Tibial nerve (tissue), 4 donors: Measurements from ENCODE around the gene SKAP1.

Source experiments
- EP300 ChIP-seq, 2 donors: sonication (generic); formaldehyde crosslinking; IDR thresholded peaks; one replicate each; pipeline ENCODE4 v1.6.1; 2017; ENCODE audit warnings: antibody characterized with exemption in 2 of 2, mild to moderate bottlenecking in 1 of 2
- POLR2A ChIP-seq, 2 donors: fragments of 450-650 bp; IDR thresholded peaks; one replicate each; pipeline ENCODE4 v1.6.1; 2017; ENCODE audit warnings: antibody characterized with exemption in 2 of 2, mild to moderate bottlenecking in 2 of 2, moderate library complexity in 2 of 2
- TF ChIP-seq, protein P1 (sequence below), 5 experiments: fragments of 200-600 bp in 3 of 5; fragments of 450-650 bp in 2 of 5; sonication (generic) in 3 of 5; IDR thresholded peaks; one replicate each; pipeline ENCODE4 v1.5.1; 2016 to 2019; ENCODE audit warnings: antibody characterized with exemption in 5 of 5, mild to moderate bottlenecking in 3 of 5, moderate library complexity in 2 of 5

DNA sequence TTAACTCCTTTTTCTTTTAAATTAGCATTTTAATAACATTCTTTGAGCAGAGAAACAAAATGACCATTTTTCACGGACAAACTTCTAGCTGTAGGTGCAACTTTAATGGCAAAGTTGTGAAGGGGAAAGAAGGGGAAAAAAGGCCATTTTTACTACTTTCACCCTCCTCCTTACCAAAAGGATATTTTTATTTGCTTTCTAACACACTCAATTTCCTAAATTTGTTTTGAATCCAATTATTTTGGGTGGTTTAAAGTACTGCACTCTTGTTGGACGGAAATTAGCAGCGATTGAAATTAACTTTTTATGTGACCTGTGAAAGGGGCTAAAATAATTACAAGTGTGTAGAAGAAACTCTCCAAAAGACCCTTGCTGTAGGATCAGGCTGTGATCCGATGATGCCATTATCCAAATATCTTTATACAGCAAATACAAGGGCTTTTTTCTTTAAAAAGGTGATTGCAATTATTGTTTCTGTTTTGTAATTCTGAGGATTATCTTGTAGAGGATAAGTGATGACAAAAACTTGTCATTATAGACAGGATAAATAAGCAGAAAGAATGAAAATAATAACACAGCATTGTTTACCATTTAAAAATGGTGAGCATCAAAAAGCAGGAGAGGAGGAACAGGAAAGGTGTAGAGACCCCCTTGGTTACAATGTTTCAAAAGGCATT, 280.1 kb downstream of the SKAP1 start:
- TF ChIP-seq, protein P1, sequence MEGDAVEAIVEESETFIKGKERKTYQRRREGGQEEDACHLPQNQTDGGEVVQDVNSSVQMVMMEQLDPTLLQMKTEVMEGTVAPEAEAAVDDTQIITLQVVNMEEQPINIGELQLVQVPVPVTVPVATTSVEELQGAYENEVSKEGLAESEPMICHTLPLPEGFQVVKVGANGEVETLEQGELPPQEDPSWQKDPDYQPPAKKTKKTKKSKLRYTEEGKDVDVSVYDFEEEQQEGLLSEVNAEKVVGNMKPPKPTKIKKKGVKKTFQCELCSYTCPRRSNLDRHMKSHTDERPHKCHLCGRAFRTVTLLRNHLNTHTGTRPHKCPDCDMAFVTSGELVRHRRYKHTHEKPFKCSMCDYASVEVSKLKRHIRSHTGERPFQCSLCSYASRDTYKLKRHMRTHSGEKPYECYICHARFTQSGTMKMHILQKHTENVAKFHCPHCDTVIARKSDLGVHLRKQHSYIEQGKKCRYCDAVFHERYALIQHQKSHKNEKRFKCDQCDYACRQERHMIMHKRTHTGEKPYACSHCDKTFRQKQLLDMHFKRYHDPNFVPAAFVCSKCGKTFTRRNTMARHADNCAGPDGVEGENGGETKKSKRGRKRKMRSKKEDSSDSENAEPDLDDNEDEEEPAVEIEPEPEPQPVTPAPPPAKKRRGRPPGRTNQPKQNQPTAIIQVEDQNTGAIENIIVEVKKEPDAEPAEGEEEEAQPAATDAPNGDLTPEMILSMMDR (IDR thresholded peaks at IDR 0.05) = no peak
- TF ChIP-seq POLR2A (IDR thresholded peaks at IDR 0.05) = no peak
- no peak for TF ChIP-seq EP300 (IDR thresholded peaks at IDR 0.05)
